ENCODE measurements around the gene SSTR3. TPM values are rescaled to one million over a fixed set of nuclear protein-coding genes. Genes with fewer than 3 reads are reported as not detected.
A peak's percentile ranks its signal among the peaks of the same experiment; 100 is the strongest.

SSTR3 gene
- total and polyA plus RNA-seq, 4 experiments from 2014 or later: 0.50 to 9.3 (median 4.8) TPM

DNA sequence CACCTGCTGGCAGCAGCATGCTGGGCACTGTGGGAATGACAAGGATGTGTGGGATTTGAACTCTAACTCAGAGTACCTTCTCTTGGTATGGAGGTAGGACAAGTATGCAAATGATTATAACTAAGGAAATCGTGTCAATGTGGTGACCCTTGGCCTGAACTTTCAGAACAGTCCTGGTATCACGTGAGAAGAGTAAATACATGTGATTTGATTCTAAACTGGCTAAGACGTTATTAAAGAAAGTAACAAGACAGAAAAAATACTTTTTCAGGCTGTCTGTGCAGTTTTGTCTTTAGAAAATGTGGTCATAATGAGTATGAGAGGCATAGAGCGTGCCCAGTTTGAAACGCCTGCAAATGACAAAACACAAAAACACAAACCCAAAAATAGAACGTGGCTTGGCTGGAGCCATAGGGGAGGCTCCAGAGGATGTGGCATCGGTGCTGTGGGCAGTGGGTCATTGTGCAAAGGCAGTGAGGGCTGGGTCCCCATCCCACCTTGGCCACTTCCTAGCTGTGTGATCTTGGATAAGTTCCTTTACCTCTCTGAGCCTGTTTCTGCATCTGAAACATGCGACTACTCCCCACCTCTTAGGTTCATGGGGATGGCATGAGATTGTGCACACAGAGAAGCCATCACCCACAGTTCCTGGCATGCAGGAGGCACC, 44.2 kb downstream of the SSTR3 start:
- CTCF ChIA-PET (ENCODE audit: partially characterized antibody): interaction anchor here (1.3 to 9.7 kb wide), 6 partner anchors 19 to 93 kb away, joined by 6 to 134 read pairs (median 29); partner anchors contain the start of gene IL2RB
- intact Hi-C loops (cut with micrococcal nuclease): loop anchor here (5.0 kb wide), 1 partner anchor 74 kb away; the partner anchor contains the start of gene RAC2
- peaks cover 0 to 2% of the 10 kb centered on the region in 2 donors for H3K36me3 Mint-ChIP-seq
- H3K27me3 ChIP-seq (ENCODE audit: insufficient read depth, low read length): no peaks in the 10 kb centered on the region
- no peak for DNase-seq
- no peaks in the 10 kb centered on the region for H3K9me3 ChIP-seq (ENCODE audit: control insufficient read depth in 1 of 2, low read length in 2 of 2)
- peak overlapping the region; percentile 54 to 95 (median 84) for H3K27ac Mint-ChIP-seq
- H3K4me1 Mint-ChIP-seq: peaks cover 50 to 83% (median 64%) of the 10 kb centered on the region in 4 donors
- no peaks in the 10 kb centered on the region for H3K36me3 ChIP-seq (ENCODE audit: insufficient read depth, low read length)
- peak overlapping the region; percentile 37 for H3K27ac ChIP-seq (ENCODE audit: low read depth, low read length)
- H3K4me3 Mint-ChIP-seq: peak overlapping the region; percentile 77 to 90 (median 86)
- no peak overlapping the region for H3K4me3 ChIP-seq (ENCODE audit: low read length in 2 of 2)
- H3K4me1 ChIP-seq (ENCODE audit: insufficient read depth, low read length): peaks cover 75% of the 10 kb centered on the region
- H3K27me3 Mint-ChIP-seq: no peaks in the 10 kb centered on the region
- H3K9me3 Mint-ChIP-seq: no peaks in the 10 kb centered on the region
- POLR2A ChIA-PET (ENCODE audit: partially characterized antibody): interaction anchor here (1.0 to 9.2 kb wide), 7 partner anchors 20 to 103 kb away, joined by 3 to 96 read pairs (median 9); partner anchors contain the start of genes IL2RB and RAC2

DNA sequence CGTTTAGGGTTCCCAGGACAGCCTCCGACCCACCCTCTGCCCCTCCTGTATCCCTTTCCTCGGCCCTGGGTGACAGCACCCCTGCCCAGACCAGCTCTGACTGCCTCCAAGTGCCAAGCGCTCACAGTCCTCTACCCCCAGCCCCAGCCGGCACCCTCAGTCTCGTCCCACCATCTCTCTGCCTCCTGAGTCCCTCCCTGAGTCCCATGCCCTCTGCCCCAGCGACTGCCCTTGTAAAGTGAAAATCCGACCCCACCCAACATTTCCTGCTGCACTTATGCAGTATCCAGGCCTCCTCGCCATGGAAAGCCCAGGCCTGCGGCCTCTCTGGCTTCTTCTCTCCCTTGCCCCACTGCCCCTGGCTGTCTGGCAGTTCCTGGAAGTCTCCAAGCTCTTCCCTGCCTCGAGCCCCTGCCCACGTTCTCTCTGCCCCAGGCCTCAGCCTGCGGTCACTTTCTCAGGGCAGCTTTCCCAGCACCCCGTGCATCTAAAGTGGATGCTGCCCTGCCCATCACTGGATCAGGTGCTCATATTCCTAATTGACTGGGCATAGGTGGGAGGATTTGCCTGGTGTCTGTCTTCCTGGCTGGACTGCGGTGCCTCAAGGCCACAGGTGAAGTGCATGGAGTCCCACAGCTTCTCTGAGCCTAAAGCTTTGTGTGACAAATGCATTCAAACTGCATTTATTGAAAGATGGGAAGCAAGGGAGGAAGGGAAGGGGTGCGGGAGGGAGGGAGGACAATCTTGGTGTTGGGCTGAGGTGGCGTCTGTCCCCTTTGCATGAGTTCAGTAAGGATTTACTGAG, 44.9 kb downstream of the SSTR3 start:
- peak overlapping the region; percentile 37 for H3K27ac ChIP-seq (ENCODE audit: low read depth, low read length)
- no peaks in the 10 kb centered on the region for H3K36me3 ChIP-seq (ENCODE audit: insufficient read depth, low read length)
- no peaks in the 10 kb centered on the region for H3K9me3 Mint-ChIP-seq
- intact Hi-C loops (cut with micrococcal nuclease): loop anchor here (5.0 kb wide), 1 partner anchor 75 kb away; the partner anchor contains the start of gene RAC2
- H3K27me3 Mint-ChIP-seq: no peaks in the 10 kb centered on the region
- DNase-seq: no peak
- peak overlapping the region; percentile 65 to 98 (median 90) for H3K27ac Mint-ChIP-seq
- no peaks in the 10 kb centered on the region for H3K27me3 ChIP-seq (ENCODE audit: insufficient read depth, low read length)
- peaks cover 57 to 91% (median 71%) of the 10 kb centered on the region in 4 donors for H3K4me1 Mint-ChIP-seq
- peaks cover 0 to 2% of the 10 kb centered on the region in 2 donors for H3K36me3 Mint-ChIP-seq
- peaks cover 83% of the 10 kb centered on the region for H3K4me1 ChIP-seq (ENCODE audit: insufficient read depth, low read length)
- H3K4me3 ChIP-seq (ENCODE audit: low read length in 2 of 2): peak overlapping the region in 1 of 2 donors; percentile 18
- H3K9me3 ChIP-seq (ENCODE audit: control insufficient read depth in 1 of 2, low read length in 2 of 2): no peaks in the 10 kb centered on the region
- ChIA-PET CTCF (ENCODE audit: partially characterized antibody) (interaction anchor here (0.9 to 9.7 kb wide), 12 partner anchors 11 to 93 kb away, joined by 3 to 134 read pairs (median 8); partner anchors contain the start of gene IL2RB), POLR2A (ENCODE audit: partially characterized antibody) (interaction anchor here (0.9 to 9.2 kb wide), 12 partner anchors 10 to 77 kb away, joined by 3 to 96 read pairs (median 4); partner anchors contain the start of genes IL2RB and RAC2)
- peak overlapping the region; percentile 77 to 90 (median 86) for H3K4me3 Mint-ChIP-seq

DNA sequence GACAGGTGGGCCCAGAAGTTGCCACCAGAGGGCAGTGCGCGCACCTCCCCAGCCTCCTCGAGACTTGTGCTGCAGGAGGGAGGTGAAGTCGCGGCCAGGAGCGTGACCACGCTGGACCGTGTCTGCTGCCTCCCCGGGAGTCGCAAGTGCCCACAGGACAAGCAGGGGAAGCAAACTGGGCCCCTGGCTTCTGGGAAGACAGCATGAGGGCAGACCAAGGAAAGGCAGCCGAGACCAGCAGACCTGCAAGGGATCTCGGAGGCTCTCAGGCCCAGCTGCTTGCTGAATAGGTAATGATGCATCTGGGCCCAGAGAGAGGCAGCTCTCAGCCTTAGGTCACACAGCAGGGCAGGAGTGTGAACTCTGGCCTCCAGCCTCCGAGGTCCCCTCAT, 45.6 kb downstream of the SSTR3 start:
- Histone ChIP-seq H3K9me3 (ENCODE audit: control insufficient read depth in 1 of 2, low read length in 2 of 2) (no peaks in the 10 kb centered on the region), H3K4me1 (ENCODE audit: insufficient read depth, low read length) (peaks cover 90% of the 10 kb centered on the region), H3K36me3 (ENCODE audit: insufficient read depth, low read length) (no peaks in the 10 kb centered on the region), H3K27me3 (ENCODE audit: insufficient read depth, low read length) (no peaks in the 10 kb centered on the region), H3K4me3 (ENCODE audit: low read length in 2 of 2) (peak overlapping the region; percentile 15 to 18), H3K27ac (ENCODE audit: low read depth, low read length) (peak overlapping the region; percentile 37)
- peak; percentile 73 to 82 (median 78) for DNase-seq
- intact Hi-C loops (cut with micrococcal nuclease): loop anchor here (1.0 to 5.0 kb wide), 7 partner anchors 18 to 95 kb away; partner anchors contain the start of gene RAC2
- peaks cover 63 to 95% (median 78%) of the 10 kb centered on the region in 4 donors for H3K4me1 Mint-ChIP-seq
- ChIA-PET POLR2A (ENCODE audit: partially characterized antibody) (interaction anchor here (0.9 to 9.2 kb wide), 14 partner anchors 9 to 78 kb away, joined by 3 to 96 read pairs (median 3); partner anchors contain the start of genes IL2RB and RAC2), CTCF (ENCODE audit: partially characterized antibody) (interaction anchor here (0.9 to 9.7 kb wide), 12 partner anchors 10 to 94 kb away, joined by 3 to 134 read pairs (median 8); partner anchors contain the start of gene IL2RB)
- peak overlapping the region; percentile 75 to 90 (median 86) for H3K4me3 Mint-ChIP-seq
- peak overlapping the region; percentile 85 to 98 (median 93) for H3K27ac Mint-ChIP-seq
- no peaks in the 10 kb centered on the region for H3K27me3 Mint-ChIP-seq
- H3K36me3 Mint-ChIP-seq: peaks cover 0 to 2% of the 10 kb centered on the region in 2 donors
- H3K9me3 Mint-ChIP-seq: no peaks in the 10 kb centered on the region

DNA sequence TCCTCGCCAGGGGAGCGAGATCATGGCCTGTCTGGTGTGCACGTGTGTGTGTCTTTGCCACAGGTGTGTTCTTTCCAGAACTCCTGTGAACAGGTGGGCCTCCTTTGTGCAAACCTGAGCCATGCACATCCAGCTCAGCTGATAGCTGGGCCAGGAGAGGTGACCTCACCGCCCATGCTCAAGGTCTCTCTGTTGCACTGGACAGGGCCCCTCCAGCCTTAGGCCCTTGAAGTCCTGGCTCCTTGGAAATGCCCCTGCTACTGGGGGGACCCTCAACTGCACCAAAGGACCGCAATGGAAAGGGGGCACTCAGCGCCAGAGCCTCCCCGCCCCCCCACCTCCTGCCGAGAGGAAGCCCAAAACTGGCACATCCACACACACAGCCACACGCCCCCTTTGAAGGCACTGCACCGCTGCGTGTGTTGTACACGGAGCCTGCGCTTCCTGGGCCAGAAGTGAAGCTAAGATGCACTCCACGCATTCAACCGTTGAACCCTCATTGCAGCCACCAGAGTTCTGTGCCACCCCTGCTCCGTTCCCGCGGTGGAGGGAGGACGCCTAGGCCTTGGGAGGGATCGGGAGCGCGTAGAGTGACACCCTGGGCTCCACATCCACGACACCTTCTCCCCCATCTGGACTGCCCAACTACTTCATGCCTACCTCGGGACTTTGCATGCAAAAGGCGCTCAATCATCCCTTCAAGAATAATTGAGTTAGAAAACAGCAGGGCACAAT, 46.2 kb downstream of the SSTR3 start:
- DNase-seq: peak in 2 of 5 donors; percentile 19 to 26
- CTCF ChIA-PET (ENCODE audit: partially characterized antibody): interaction anchor here (0.7 to 9.7 kb wide), 16 partner anchors 9 to 95 kb away, joined by 3 to 134 read pairs (median 6); partner anchors contain the start of genes IL2RB and RAC2
- H3K27ac Mint-ChIP-seq: peak overlapping the region; percentile 64 to 98 (median 93)
- peak overlapping the region; percentile 75 to 90 (median 86) for H3K4me3 Mint-ChIP-seq
- Histone ChIP-seq H3K9me3 (ENCODE audit: control insufficient read depth in 1 of 2, low read length in 2 of 2) (no peaks in the 10 kb centered on the region), H3K27me3 (ENCODE audit: insufficient read depth, low read length) (no peaks in the 10 kb centered on the region), H3K4me3 (ENCODE audit: low read length in 2 of 2) (peak overlapping the region in 1 of 2 donors; percentile 18), H3K4me1 (ENCODE audit: insufficient read depth, low read length) (peaks cover 94% of the 10 kb centered on the region), H3K36me3 (ENCODE audit: insufficient read depth, low read length) (no peaks in the 10 kb centered on the region), H3K27ac (ENCODE audit: low read depth, low read length) (peak overlapping the region; percentile 37)
- intact Hi-C loops (cut with micrococcal nuclease): loop anchor here (1.0 to 5.0 kb wide), 7 partner anchors 18 to 95 kb away; partner anchors contain the start of gene RAC2
- peaks cover 0 to 2% of the 10 kb centered on the region in 2 donors for H3K36me3 Mint-ChIP-seq
- POLR2A ChIA-PET (ENCODE audit: partially characterized antibody): interaction anchor here (1.0 to 9.2 kb wide), 12 partner anchors 9 to 78 kb away, joined by 3 to 96 read pairs (median 4); partner anchors contain the start of genes IL2RB and RAC2
- peaks cover 63 to 94% (median 80%) of the 10 kb centered on the region in 4 donors for H3K4me1 Mint-ChIP-seq
- H3K27me3 Mint-ChIP-seq: no peaks in the 10 kb centered on the region
- no peaks in the 10 kb centered on the region for H3K9me3 Mint-ChIP-seq

DNA sequence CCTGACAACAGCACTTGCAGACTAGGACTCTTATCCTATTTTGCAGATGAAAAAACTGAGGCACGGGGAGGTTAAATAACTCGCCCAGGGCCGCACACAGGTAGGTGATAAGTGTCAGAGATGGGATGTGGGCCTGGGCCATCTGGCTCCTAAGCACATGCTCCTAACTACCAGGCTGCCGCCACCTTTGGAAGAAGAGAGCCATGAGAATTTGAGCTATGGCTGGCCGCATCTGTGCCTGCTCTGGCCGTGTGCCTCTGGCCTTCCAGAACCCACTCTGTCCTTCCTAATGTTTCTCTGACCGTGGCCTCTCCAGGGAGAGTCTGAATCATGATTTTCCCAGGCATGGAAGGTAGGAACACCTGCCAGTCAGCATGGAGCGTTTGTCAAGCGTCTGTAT, 47.2 kb downstream of the SSTR3 start:
- peak overlapping the region in 5 of 7 donors; percentile 37 to 95 (median 91) for H3K27ac Mint-ChIP-seq

DNA sequence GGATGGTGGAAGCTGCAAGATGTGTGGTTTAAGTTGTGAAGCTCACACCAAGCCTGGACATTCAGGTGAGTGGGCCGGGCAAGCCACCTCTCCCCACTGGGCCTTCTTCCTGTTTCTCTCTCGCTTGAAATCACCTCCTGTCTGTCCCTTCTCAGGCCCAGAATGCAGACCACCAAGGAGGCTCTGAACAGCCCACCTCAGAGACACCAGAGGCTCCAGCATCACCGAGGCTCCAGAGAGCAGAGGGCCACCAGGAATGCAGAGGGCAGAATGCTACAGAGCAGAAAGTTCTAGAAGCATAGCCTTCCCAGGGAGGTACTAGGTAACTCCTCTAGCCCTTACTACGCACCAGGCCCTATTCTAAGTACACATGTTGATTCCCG, 47.8 kb downstream of the SSTR3 start:
- ChIA-PET CTCF (ENCODE audit: partially characterized antibody) (interaction anchor here (1.3 to 9.7 kb wide), 8 partner anchors 8 to 96 kb away, joined by 3 to 134 read pairs (median 14); partner anchors contain the start of gene IL2RB), POLR2A (ENCODE audit: partially characterized antibody) (interaction anchor here (1.0 to 9.2 kb wide), 8 partner anchors 11 to 78 kb away, joined by 3 to 133 read pairs (median 14); partner anchors contain the start of genes IL2RB and RAC2)
- Histone ChIP-seq H3K4me3 (ENCODE audit: low read length in 2 of 2) (no peak overlapping the region), H3K27ac (ENCODE audit: low read depth, low read length) (no peak overlapping the region), H3K36me3 (ENCODE audit: insufficient read depth, low read length) (no peaks in the 10 kb centered on the region), H3K27me3 (ENCODE audit: insufficient read depth, low read length) (no peaks in the 10 kb centered on the region), H3K4me1 (ENCODE audit: insufficient read depth, low read length) (peaks cover 81% of the 10 kb centered on the region), H3K9me3 (ENCODE audit: control insufficient read depth in 1 of 2, low read length in 2 of 2) (no peaks in the 10 kb centered on the region)
- Mint-ChIP-seq H3K36me3 (peaks cover 0 to 2% of the 10 kb centered on the region in 2 donors), H3K4me1 (peaks cover 54 to 91% (median 71%) of the 10 kb centered on the region in 4 donors), H3K9me3 (no peaks in the 10 kb centered on the region), H3K27me3 (no peaks in the 10 kb centered on the region), H3K4me3 (peak overlapping the region in 6 of 8 donors; percentile 32 to 72 (median 52)), H3K27ac (peak overlapping the region in 6 of 7 donors; percentile 75 to 95 (median 91))
- no peak for DNase-seq
- intact Hi-C loops (cut with micrococcal nuclease): no loop called here

More for the DNA sequence above, 47.2 kb downstream of the SSTR3 start:
- Mint-ChIP-seq H3K9me3 (no peaks in the 10 kb centered on the region), H3K4me3 (peak overlapping the region in 4 of 8 donors; percentile 35 to 72 (median 50)), H3K36me3 (peaks cover 0 to 2% of the 10 kb centered on the region in 2 donors), H3K4me1 (peaks cover 59 to 93% (median 76%) of the 10 kb centered on the region in 4 donors), H3K27me3 (no peaks in the 10 kb centered on the region)
- ChIA-PET POLR2A (ENCODE audit: partially characterized antibody) (interaction anchor here (0.7 to 9.2 kb wide), 10 partner anchors 10 to 79 kb away, joined by 3 to 96 read pairs (median 6); partner anchors contain the start of genes IL2RB and RAC2), CTCF (ENCODE audit: partially characterized antibody) (interaction anchor here (0.7 to 9.7 kb wide), 12 partner anchors 9 to 96 kb away, joined by 3 to 134 read pairs (median 6); partner anchors contain the start of gene IL2RB)
- Histone ChIP-seq H3K27me3 (ENCODE audit: insufficient read depth, low read length) (no peaks in the 10 kb centered on the region), H3K27ac (ENCODE audit: low read depth, low read length) (no peak overlapping the region), H3K36me3 (ENCODE audit: insufficient read depth, low read length) (no peaks in the 10 kb centered on the region), H3K4me3 (ENCODE audit: low read length in 2 of 2) (no peak overlapping the region), H3K4me1 (ENCODE audit: insufficient read depth, low read length) (peaks cover 86% of the 10 kb centered on the region), H3K9me3 (ENCODE audit: control insufficient read depth in 1 of 2, low read length in 2 of 2) (no peaks in the 10 kb centered on the region)
- intact Hi-C loops (cut with micrococcal nuclease): loop anchor here (5.0 kb wide), 1 partner anchor 77 kb away; the partner anchor contains the start of gene RAC2
- DNase-seq: no peak

Measured in CD4-positive, alpha-beta memory T cell (primary cell).